Measurements from ENCODE around the gene PCDHB12. TPM values are rescaled to one million over a fixed set of nuclear protein-coding genes. Genes with fewer than 3 reads are reported as not detected.
"Not testable (repeated sequence)": the region's sequence is repeated elsewhere in the genome, so short reads cannot be mapped to it uniquely, and the experiment has no call there.

Gene PCDHB12
- total RNA-seq = 2.5 TPM
- 0.77 TPM for polyA plus RNA-seq (ENCODE audit: insufficient read depth, low read depth, low replicate concordance)
- long read RNA-seq, donor 1, partial matches to known transcripts = 0 of 2 reads
- long read RNA-seq, donor 1, other reads (novel, unspliced or antisense) = 0 of 2 reads
- long read RNA-seq, donor 2, transcript PCDHB12-201 (1 exons, 3,853 nt) = major isoform, 7 of 7 reads
- long read RNA-seq, donor 2, partial matches to known transcripts = 0 of 7 reads
- long read RNA-seq, donor 2, other reads (novel, unspliced or antisense) = 0 of 7 reads
- long read RNA-seq, donor 3, transcript PCDHB12-201 (1 exons, 3,853 nt) = major isoform, 5 of 5 reads
- long read RNA-seq, donor 3, partial matches to known transcripts = 0 of 5 reads
- long read RNA-seq, donor 3, other reads (novel, unspliced or antisense) = 0 of 5 reads
- long read RNA-seq, donor 4, partial matches to known transcripts = 0 of 4 reads
- long read RNA-seq, donor 4, other reads (novel, unspliced or antisense) = 0 of 4 reads
- long read RNA-seq, donor 5 = 0 reads
- long read RNA-seq, donor 6 = 0 reads
- long read RNA-seq, donor 7, partial matches to known transcripts = 0 of 1 reads
- long read RNA-seq, donor 7, other reads (novel, unspliced or antisense) = 0 of 1 reads
- long read RNA-seq, donor 8, transcript PCDHB12-201 (1 exons, 3,853 nt) = major isoform, 6 of 6 reads
- long read RNA-seq, donor 8, partial matches to known transcripts = 0 of 6 reads
- long read RNA-seq, donor 8, other reads (novel, unspliced or antisense) = 0 of 6 reads
- long read RNA-seq, donor 9, partial matches to known transcripts = 0 of 3 reads
- long read RNA-seq, donor 9, other reads (novel, unspliced or antisense) = 0 of 3 reads
- long read RNA-seq, donor 10, transcript PCDHB12-201 (1 exons, 3,853 nt) = major isoform, 6 of 7 reads
- long read RNA-seq, donor 10, partial matches to known transcripts = 0 of 7 reads
- long read RNA-seq, donor 10, other reads (novel, unspliced or antisense) = 0 of 7 reads

DNA sequence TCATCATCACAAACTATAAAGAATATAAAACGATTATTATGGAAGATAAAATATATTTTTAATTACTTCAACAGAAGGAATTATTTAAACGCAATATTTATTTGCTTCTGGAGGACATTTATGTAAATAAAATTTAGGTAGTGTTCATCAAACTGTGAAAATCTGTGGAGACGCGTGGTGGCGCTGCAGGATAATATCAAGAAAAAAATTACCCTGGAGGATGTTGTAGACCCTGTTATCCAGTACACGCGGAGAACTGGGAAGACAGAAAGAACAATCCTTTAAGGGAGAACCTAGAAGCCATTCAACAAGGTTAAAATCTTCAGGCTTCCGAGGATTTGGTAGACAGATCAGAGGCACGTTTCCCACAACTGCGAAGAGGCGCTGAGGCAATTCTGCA is at the start of gene PCDHB12:
Gene PCDHB12, plus strand, starts transcription at position 242 of the 400 bp plus-strand sequence. CDS start 189 bp downstream, outside the sequence.
- H3K27ac ChIP-seq (ENCODE audit: low read depth in 2 of 2, low read length in 2 of 2) = no peak within 1 kb of the TSS
- H3K9me3 ChIP-seq (ENCODE audit: control insufficient read depth in 2 of 3, insufficient read depth in 1 of 3, low read length in 3 of 3) = peaks cover 0 to 13% (median 9%) of the 10 kb centered on the region in 3 donors
- H3K4me1 ChIP-seq (ENCODE audit: control insufficient read depth in 2 of 3, insufficient read depth in 2 of 3, low read depth in 1 of 3, low read length in 3 of 3) = no peaks in the 10 kb centered on the region
- no peaks in the 10 kb centered on the region for H3K27me3 ChIP-seq (ENCODE audit: control insufficient read depth, insufficient read depth, low read length)
- no peaks in the 10 kb centered on the region for H3K36me3 ChIP-seq (ENCODE audit: control insufficient read depth in 2 of 3, insufficient read depth in 3 of 3, low read length in 3 of 3)
- no peak within 1 kb of the TSS for H3K9ac ChIP-seq (ENCODE audit: low read length in 3 of 3)
- FAIRE-seq (no peak), DNase-seq (peak in 2 of 5 donors; percentile 42 to 44)
- peak within 1 kb of the TSS in 2 of 3 donors; percentile 6 to 28 for H3K4me3 ChIP-seq (ENCODE audit: low read length in 3 of 3)
- intact Hi-C loops (cut with DNase I) = no loop called here
- TF ChIP-seq, protein P1, sequence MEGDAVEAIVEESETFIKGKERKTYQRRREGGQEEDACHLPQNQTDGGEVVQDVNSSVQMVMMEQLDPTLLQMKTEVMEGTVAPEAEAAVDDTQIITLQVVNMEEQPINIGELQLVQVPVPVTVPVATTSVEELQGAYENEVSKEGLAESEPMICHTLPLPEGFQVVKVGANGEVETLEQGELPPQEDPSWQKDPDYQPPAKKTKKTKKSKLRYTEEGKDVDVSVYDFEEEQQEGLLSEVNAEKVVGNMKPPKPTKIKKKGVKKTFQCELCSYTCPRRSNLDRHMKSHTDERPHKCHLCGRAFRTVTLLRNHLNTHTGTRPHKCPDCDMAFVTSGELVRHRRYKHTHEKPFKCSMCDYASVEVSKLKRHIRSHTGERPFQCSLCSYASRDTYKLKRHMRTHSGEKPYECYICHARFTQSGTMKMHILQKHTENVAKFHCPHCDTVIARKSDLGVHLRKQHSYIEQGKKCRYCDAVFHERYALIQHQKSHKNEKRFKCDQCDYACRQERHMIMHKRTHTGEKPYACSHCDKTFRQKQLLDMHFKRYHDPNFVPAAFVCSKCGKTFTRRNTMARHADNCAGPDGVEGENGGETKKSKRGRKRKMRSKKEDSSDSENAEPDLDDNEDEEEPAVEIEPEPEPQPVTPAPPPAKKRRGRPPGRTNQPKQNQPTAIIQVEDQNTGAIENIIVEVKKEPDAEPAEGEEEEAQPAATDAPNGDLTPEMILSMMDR (IDR thresholded peaks at IDR 0.05; ENCODE audit: borderline replicate concordance, extremely low read depth, insufficient read depth) = no peak

DNA sequence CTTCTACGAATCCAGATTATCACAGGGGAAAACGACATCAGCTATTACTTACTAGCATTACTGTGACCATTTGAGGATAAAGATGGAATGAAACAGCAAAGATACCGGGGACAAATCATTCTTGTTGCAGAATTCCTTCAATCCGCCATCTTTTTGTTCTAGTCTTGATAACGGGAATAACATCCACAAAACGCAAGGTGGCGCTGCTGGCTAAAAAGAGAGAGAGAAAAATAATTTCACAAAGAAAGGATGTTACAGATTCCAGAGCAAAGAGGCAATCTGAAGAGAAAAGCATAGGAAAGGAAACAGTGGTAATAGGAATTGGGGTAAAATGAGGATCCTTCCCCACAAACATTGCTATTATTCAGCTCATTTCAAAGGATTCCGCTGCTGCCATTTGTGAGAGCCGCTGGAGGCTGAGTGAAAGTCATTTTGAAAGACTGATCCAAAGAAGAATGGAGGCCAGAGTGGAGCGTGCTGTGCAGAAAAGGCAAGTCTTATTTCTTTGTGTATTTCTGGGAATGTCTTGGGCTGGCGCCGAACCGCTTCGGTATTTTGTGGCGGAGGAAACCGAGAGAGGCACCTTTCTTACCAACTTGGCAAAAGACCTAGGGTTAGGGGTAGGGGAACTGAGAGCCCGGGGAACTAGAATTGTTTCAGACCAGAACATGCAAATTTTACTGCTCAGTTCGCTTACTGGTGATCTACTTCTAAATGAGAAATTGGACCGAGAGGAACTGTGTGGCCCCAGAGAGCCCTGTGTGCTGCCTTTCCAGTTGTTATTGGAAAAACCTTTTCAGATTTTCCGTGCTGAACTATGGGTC is 35.9 kb upstream of the PCDHB12 start, which contains the start of gene PCDHB7:
Gene PCDHB7, plus strand, starts transcription at position 264 of the 824 bp plus-strand sequence. Its CDS starts 192 bp downstream, at position 456.
- FAIRE-seq = no peak
- intact Hi-C loops (cut with DNase I) = no loop called here
- Histone ChIP-seq H3K9ac (ENCODE audit: low read length in 3 of 3) (peak within 1 kb of the TSS in 1 of 3 donors; percentile 27), H3K9me3 (ENCODE audit: control insufficient read depth in 2 of 3, insufficient read depth in 1 of 3, low read length in 3 of 3) (peaks cover 2 to 18% (median 12%) of the 10 kb centered on the region in 3 donors), H3K36me3 (ENCODE audit: control insufficient read depth in 2 of 3, insufficient read depth in 3 of 3, low read length in 3 of 3) (no peaks in the 10 kb centered on the region), H3K27ac (ENCODE audit: low read depth in 2 of 2, low read length in 2 of 2) (no peak within 1 kb of the TSS), H3K4me3 (ENCODE audit: low read length in 3 of 3) (peak within 1 kb of the TSS; percentile 40 to 55 (median 40)), H3K4me1 (ENCODE audit: control insufficient read depth in 2 of 3, insufficient read depth in 2 of 3, low read depth in 1 of 3, low read length in 3 of 3) (no peaks in the 10 kb centered on the region), H3K27me3 (ENCODE audit: control insufficient read depth, insufficient read depth, low read length) (peaks cover 2% of the 10 kb centered on the region)
- DNase-seq = peak in 3 of 5 donors; percentile 22 to 82 (median 57)
- TF ChIP-seq, protein P1 (IDR thresholded peaks at IDR 0.05; ENCODE audit: borderline replicate concordance, extremely low read depth, insufficient read depth) = peak; percentile 34

DNA sequence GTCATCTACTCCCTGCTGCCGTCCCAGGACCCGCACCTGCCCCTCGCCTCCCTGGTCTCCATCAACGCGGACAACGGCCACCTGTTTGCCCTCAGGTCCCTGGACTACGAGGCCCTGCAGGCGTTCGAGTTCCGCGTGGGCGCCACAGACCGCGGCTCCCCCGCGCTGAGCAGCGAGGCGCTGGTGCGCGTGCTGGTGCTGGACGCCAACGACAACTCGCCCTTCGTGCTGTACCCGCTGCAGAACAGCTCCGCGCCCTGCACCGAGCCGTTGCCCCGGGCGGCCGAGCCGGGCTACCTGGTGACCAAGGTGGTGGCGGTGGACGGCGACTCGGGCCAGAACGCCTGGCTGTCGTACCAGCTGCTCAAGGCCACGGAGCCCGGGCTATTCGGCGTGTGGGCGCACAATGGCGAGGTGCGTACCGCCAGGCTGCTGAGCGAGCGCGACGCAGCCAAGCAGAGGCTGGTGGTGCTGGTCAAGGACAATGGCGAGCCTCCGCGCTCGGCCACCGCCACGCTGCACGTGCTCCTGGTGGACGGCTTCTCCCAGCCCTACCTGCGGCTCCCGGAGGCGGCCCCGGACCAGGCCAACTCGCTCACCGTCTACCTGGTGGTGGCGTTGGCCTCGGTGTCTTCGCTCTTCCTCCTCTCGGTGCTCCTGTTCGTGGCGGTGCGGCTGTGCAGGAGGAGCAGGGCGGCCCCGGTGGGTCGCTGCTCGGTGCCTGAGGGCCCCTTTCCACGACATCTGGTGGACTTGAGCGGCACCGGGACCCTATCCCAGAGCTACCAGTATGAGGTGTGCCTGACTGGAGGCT is 34.0 kb upstream of the PCDHB12 start:
- H3K9ac ChIP-seq (ENCODE audit: low read length in 3 of 3); H3K36me3 ChIP-seq (ENCODE audit: control insufficient read depth in 2 of 3, insufficient read depth in 3 of 3, low read length in 3 of 3); intact Hi-C loops (cut with DNase I); FAIRE-seq; H3K27ac ChIP-seq (ENCODE audit: low read depth in 2 of 2, low read length in 2 of 2); DNase-seq; H3K4me1 ChIP-seq (ENCODE audit: control insufficient read depth in 2 of 3, insufficient read depth in 2 of 3, low read depth in 1 of 3, low read length in 3 of 3); H3K27me3 ChIP-seq (ENCODE audit: control insufficient read depth, insufficient read depth, low read length); H3K4me3 ChIP-seq (ENCODE audit: low read length in 3 of 3): not testable (repeated sequence)
- peaks cover 2 to 25% (median 18%) of the 10 kb centered on the region in 3 donors for H3K9me3 ChIP-seq (ENCODE audit: control insufficient read depth in 2 of 3, insufficient read depth in 1 of 3, low read length in 3 of 3)
